GM12872 (cell line): ENCODE data around the gene ELL2.

Experiments used
- CTCF ChIP-seq: IDR thresholded peaks from 3 replicates; pipeline ENCODE4 v1.5.1; 2011; ENCODE audit warnings: low read depth, mild to moderate bottlenecking, low read length, moderate library complexity; ENCODE audit not compliant: insufficient read depth

Gene ELL2

GRCh38 chr5:95988877-95989276 is 27.2 kb upstream of the ELL2 start:
- TF ChIP-seq CTCF = no peak

GRCh38 chr5:95988094-95988493 is 26.4 kb upstream of the ELL2 start:
- TF ChIP-seq CTCF = no peak

DNA sequence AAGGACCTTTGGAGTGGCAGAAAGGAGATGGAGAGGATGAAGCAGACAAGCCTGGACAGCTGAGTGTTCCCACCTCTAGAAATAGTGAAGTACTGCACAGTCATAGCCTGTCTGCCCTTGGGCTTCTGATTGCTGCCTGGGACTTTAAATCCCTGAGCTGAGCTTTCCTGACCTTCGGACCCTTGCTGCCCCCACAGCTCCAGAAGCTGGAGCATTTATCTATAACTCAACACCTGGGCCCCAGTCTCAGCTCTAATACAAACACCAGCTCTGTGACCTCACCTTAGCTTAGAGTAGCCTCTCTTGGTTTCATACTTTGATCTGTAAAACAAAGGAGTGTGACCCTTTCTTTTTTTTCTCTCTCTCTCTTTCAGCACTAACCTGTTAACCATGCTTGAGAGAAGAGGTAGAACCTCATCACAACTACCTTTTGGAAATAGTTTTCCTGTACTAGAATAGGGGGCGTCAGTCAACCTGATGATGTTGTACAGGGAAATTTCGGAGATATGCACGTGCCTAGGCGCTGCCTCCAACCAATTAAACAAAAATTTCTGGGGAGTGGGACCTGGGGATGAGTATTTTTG is 25.4 kb upstream of the ELL2 start:
- no peak for TF ChIP-seq CTCF

- no peak for TF ChIP-seq CTCF
Observed at GRCh38 chr5:95986001-95986400, 24.4 kb upstream of the ELL2 start.

DNA sequence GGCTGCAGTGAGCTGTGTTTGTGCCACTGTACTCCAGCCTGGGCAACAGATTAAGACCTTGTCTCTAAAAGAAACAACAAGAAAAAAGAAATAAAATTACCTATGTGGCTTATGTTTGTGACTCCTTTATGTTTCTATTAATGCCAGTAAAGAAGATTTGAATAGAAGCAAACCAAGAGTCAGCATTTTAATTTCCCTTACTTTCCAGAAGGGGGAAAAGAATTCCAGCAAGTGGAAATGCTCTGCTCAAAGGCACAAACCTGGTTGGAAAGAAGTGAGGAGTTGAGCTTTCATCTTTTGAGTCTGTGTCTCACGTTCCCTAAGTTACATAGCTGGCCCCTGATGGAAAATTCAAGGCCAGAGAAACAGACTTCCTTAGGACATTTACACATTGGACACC is 23.6 kb upstream of the ELL2 start:
- no peak for TF ChIP-seq CTCF

DNA sequence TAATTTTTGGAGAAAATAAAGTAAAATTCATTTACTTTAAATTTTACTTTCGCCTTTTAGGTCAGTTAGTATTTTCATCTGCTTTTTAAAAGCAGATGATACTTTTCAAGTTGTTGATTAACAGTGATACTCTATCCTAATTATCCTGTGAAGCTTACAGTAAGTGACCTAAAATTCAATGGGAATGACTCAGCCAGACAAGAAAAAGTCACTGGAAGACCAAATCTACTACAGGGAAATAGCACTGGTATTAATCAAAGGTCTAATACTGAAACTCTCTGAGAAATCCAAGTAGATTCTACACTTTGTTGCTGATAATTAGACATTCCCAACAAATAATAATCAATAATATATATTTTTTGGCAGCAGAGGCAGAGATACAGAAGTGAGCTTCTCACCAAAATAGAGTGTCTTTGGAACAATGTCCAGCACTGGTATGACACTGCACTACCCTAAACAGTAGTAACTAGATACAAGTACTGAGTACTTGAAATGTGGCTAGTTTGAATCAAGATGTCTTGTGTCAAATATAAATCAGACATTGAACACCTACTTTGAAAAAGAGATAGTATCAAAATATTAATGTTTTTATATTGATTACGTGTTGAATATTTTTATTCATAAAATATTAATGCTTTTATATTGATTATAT is 22.8 kb upstream of the ELL2 start:
- no peak for TF ChIP-seq CTCF

DNA sequence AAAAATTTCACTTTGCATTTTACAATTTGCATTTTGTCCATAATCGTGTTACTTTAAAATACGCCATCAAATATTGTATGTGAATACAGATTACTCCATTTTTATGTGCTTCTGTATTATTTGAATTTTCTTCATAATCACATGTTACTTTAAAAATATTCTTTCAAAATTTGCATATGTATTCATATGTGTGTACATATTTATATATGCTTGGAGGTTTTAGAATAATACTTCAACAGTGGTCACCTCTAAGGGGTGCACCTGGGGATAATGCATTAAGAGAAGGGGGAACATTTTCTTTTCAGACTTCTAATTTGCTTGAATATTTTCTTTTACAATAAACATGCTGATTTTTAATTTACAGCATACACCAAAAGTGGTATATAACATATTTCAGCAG is 21.9 kb upstream of the ELL2 start:
- TF ChIP-seq CTCF = no peak
